Kidney epithelial cell (primary cell): ENCODE data around the gene DEDD2. TPM values are rescaled to one million over a fixed set of nuclear protein-coding genes. Genes with fewer than 3 reads are reported as not detected.
"Not testable (repeated sequence)": the region's sequence is repeated elsewhere in the genome, so short reads cannot be mapped to it uniquely, and the experiment has no call there.

Source experiments
- DNase-seq: peaks from one replicate; pipeline ENCODE4 v3.0.0-alpha.2; 2010; ENCODE audit warnings: low read depth
- H3K27me3 ChIP-seq: 2 replicates; pipeline ENCODE4 v1.6.0; 2011; ENCODE audit warnings: low read length; ENCODE audit not compliant: control insufficient read depth, insufficient read depth
- H3K36me3 ChIP-seq: 2 replicates; pipeline ENCODE4 v1.5.1; 2011; ENCODE audit warnings: low read length; ENCODE audit not compliant: control insufficient read depth, insufficient read depth
- H3K4me3 ChIP-seq: 2 replicates; pipeline ENCODE4 v1.5.1; 2011; ENCODE audit warnings: low read depth, mild to moderate bottlenecking, control low read depth, low read length
- total RNA-seq: library from RNA; depleted of rRNA; stranded (reverse); fragments of >200 nt; gene quantifications from 2 replicates; pipeline ENCODE4 v1.2.3, GENCODE V29; 2015
- TF ChIP-seq, protein P1 (sequence below): IDR thresholded peaks from 2 replicates; pipeline ENCODE4 v1.5.1; 2011; ENCODE audit warnings: mild to moderate bottlenecking, moderate library complexity, low read length, control low read depth, inconsistent platforms; ENCODE audit not compliant: insufficient read depth, poor library complexity, severe bottlenecking

Gene DEDD2, protein sequence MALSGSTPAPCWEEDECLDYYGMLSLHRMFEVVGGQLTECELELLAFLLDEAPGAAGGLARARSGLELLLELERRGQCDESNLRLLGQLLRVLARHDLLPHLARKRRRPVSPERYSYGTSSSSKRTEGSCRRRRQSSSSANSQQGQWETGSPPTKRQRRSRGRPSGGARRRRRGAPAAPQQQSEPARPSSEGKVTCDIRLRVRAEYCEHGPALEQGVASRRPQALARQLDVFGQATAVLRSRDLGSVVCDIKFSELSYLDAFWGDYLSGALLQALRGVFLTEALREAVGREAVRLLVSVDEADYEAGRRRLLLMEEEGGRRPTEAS
- total RNA-seq: 42.9 and 47.3 TPM in 2 replicates

DNA sequence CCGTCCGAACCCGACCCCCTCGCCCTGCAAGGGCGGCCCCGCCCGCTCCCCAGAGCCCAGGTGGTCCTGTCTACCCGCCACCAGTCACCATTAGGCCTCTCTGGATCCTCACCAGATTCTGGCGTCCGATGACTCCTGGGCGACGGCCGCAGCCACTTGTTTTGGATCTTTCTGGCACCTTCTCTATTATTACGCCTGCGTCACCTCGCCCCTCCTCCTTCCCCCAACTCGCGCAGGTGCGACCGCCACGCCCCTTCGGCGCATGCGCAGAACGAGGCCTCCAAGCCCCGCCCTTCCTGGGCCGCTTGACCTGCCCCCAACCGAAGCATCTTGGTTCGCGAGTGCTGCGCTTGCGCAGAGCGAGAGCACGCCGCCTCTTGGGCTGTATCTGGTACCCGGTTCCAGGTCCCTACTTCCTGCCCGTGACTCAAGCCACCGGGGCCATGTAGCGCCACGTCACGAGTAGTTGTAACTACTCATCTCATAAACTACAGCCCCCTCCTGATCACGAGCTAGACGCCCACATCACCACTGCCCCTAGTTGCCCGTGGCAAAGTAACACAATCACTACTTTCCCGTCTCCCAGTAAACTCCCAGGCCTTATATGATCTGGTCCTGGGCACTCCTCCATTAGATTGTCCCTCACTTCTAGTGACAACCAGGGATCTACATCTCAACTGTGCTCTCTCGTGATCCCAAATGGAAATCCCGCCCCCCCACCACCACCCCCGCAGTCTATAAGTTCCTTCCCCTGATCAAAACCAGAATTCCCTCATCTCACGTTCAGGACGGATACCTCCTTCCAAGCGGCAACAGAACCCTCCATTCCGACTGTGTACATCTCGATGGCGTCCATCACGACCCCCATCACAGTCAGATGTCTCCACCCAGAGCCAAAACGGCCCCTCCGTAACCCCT lies at the start of gene DEDD2:
Gene DEDD2 (minus strand): TSS at position 158 of the 918 bp plus-strand sequence. CDS start 670 bp downstream, outside the sequence.
- TF ChIP-seq, protein P1, sequence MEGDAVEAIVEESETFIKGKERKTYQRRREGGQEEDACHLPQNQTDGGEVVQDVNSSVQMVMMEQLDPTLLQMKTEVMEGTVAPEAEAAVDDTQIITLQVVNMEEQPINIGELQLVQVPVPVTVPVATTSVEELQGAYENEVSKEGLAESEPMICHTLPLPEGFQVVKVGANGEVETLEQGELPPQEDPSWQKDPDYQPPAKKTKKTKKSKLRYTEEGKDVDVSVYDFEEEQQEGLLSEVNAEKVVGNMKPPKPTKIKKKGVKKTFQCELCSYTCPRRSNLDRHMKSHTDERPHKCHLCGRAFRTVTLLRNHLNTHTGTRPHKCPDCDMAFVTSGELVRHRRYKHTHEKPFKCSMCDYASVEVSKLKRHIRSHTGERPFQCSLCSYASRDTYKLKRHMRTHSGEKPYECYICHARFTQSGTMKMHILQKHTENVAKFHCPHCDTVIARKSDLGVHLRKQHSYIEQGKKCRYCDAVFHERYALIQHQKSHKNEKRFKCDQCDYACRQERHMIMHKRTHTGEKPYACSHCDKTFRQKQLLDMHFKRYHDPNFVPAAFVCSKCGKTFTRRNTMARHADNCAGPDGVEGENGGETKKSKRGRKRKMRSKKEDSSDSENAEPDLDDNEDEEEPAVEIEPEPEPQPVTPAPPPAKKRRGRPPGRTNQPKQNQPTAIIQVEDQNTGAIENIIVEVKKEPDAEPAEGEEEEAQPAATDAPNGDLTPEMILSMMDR: no peak
- peak; percentile 92 for DNase-seq
- Histone ChIP-seq H3K4me3 (peak within 1 kb of the TSS; percentile 68), H3K36me3 (no peaks in the 10 kb centered on the region), H3K27me3 (no peaks in the 10 kb centered on the region)

DNA sequence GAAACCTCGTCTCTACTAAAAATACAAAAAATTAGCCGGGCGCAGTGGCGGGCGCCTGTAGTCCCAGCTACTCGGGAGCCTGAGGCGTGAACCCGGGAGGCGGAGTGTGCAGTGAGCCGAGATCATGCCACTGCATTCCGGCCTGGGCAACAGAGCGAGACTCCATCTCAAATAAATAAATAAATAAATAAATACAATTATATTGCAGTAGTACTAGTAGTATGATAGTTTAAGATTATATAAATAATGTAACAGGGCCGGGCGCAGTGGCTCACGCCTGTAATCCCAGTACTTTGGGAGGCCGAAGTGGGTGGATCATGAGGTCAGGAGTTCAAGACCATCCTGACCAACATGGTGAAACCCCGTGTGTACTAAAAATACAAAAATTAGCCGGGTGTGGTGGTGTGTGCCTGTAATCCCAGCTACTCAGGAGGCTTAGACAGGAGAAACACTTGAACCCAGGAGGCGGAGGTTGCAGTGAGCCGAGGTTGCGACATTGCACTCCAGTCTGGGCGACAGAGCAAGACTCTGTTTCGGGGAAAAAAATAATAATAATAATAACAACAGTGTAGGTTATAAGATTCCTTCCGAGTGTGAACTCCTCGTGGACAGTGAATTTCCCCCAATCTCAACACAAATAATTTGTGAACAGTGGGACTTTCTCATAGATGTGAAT lies 49.6 kb upstream of the DEDD2 start:
- H3K27me3 ChIP-seq, H3K36me3 ChIP-seq, DNase-seq, H3K4me3 ChIP-seq: not testable (repeated sequence)

DNA sequence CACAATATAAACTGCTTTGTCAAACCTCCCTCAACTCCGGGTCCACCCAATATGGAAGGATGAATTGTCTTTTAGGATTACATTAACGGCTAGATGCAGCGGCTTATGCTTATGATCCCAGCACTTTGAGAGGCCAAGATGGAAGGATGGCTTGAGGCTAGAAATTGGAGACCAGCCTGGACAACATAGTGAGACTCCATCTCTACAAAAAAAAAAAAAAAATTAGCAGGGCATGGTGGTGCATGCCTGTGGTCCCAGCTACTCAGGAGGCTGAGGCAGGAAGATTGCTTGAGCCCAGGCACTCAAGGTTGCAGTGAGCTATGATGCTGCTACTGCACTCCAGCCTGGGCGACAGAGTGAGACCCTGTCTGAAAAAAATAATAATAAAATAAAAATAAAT lies 48.6 kb upstream of the DEDD2 start:
- not testable (repeated sequence) for DNase-seq, H3K36me3 ChIP-seq, H3K27me3 ChIP-seq, H3K4me3 ChIP-seq

DNA sequence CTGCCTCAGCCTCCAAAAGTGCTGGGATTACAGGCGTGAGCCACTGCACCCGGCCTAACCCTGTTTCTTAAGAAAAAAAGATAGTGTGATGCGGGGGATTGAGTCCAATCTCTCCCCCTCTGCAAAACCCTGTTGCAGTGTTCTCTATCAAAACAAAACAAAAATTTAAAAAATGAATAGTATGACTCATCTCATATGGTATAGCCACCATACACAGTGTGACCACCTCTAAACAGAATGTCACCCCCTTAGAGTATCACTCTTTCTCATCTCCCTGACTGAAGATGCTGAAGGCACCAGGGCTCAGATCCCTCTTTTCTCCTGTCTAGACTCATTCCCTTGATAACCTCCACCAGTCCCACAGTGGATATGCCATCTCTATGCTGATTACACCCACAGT lies 44.3 kb upstream of the DEDD2 start:
- H3K36me3 ChIP-seq: no peaks in the 10 kb centered on the region
- TF ChIP-seq, protein P1: no peak
- H3K27me3 ChIP-seq: no peaks in the 10 kb centered on the region
- H3K4me3 ChIP-seq: no peak overlapping the region
- DNase-seq: no peak

DNA sequence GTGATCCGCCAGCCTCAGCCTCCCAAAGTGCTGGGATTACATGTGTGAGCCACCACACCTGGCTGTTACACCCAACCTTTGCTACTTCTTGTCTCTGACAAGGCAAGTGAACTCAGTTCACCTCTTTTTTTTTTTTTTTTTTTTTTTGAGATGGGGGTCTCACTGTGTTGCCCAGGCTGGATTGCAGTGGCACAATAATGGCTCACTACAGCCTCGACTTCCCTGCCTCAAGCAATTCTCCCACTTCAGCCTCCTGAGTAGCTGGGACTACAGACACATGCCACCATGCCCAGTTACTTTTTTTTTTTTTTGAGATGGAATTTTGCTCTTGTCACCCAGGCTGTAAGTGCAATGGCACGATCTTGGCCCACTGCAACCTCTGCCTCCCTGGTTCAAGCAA lies 40.4 kb upstream of the DEDD2 start:
- not testable (repeated sequence) for DNase-seq, H3K36me3 ChIP-seq, H3K27me3 ChIP-seq, H3K4me3 ChIP-seq

DNA sequence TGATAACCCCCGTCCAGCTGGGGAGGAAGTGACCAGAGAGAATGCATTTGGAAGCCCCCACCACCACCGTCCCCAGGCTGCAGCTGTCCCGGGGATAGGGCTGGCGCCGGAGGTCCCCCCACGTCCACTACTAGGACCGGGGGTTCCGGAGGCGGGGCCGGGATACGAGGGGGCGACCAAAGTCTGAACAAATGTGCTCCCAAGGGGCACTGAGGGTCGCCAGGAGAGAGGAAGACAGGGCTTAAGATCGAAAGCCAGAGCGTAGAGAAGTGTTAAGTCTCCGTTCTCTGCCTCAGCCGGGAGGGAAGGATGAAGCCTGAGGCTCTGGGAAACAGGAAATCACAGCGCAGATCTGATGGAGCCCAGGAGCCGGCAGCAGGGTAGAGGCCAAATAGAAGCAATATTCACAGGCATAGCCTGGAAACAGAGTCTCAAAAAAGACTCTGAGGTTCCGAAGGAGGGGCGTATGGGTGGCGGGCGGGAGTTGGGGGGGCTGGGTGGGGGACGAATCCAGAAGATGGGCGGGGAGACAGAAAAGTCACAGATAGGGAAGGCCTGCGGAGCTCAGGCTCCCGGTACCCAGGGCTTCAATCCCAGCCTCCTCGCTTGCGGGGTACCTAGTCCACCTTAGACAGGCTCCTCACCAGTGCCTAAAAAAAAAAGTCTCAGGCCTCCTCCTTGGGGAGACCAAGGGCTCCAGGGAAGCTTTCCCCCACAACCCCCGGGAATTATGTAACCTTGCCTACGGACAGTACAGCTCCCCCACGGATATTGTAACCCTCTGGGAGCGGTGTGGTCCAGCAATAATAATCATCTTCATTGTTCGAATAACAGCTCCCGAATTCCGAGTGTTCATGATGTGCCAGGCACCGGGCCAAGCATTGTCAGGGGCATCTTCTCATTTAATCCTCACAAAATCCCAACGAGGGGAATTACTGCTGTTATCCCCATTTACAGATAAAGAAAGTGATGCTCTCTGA lies 38.6 kb upstream of the DEDD2 start:
- Histone ChIP-seq H3K36me3 (no peaks in the 10 kb centered on the region), H3K4me3 (peak overlapping the region; percentile 99), H3K27me3 (no peaks in the 10 kb centered on the region)
- TF ChIP-seq, protein P1: no peak
- no peak for DNase-seq
